Heart left ventricle (tissue), 13 donors: ENCODE measurements around the gene LRMDA.

Source experiments
- CTCF ChIP-seq, 12 donors: fragments of 200-600 bp; sonication (generic) in 4 of 12; IDR thresholded peaks; one replicate each; pipeline versions ENCODE4 v1.5.0 to v1.8.0; 2018 to 2022; ENCODE audit warnings: antibody characterized with exemption in 12 of 12, mild to moderate bottlenecking in 5 of 12
- POLR2A ChIP-seq, 2 donors: fragments of 450-650 bp; IDR thresholded peaks; one replicate each; pipeline ENCODE4 v1.6.1; 2017; ENCODE audit warnings: antibody characterized with exemption in 2 of 2, mild to moderate bottlenecking in 2 of 2, moderate library complexity in 2 of 2
- donor health status: ischemic (EF 13 %, LVEDD 7.1; RV severe dilation, severe dysfunction).
- donor health status: DM: no; HTN: yes; CAD: no.
- donor health status: DM: no; HTN: no; CAD: no.
- donor health status: ischemic (EF 25% LVEDD 6.9; RV normal size, moderate dysfunction).
- donor health status: ischemic (EF 25% LVEDD 5.7; RV mildly dilated, moderate dysfunction).
- donor health status: ischemic (EF 35%, LVEDD 5.7; RV mildly dilated, moderate dysfunction).
- donor health status: nonischemic (EF 11% LVEDD 7.7; RV severe dilation, severe dysfunction).
- donor health status: DM: yes; HTN: yes; CAD: no.
- donor health status: PGD.
- donor health status: ischemic (EF 29% LVEDD 5.4; RV normal size, mild dysfunction).
- donor health status: nonischemic (EF 23%, LVEDD 6.1; RV moderate dilation, normal function).

- TF ChIP-seq CTCF (IDR thresholded peaks at IDR 0.05) (no peak), POLR2A (IDR thresholded peaks at IDR 0.05) (no peak)
Measured at GRCh38 chr10:76024460-76025123, 593.2 kb downstream of the LRMDA start.
